ENCODE measurements around the gene NUP93.

The NUP93 gene

GRCh38 chr16:56753410-56753809, 23.5 kb downstream of the NUP93 start:
- H3K36me3 ChIP-seq (replicated peaks) = peaks cover 4% of the 10 kb centered on the region
- H3K27me3 ChIP-seq (replicated peaks) = no peaks in the 10 kb centered on the region
- H3K27ac ChIP-seq = no peak overlapping the region
- in situ Hi-C loops (cut with HindIII; ENCODE audit: low pct_ligation_motif_present, low sequenced_read_pairs) = no loop called here
- TF ChIP-seq CTCF (IDR thresholded peaks at IDR 0.05; ENCODE audit: low read depth, low read length, missing control alignments) = no peak
- H3K4me3 ChIP-seq (ENCODE audit: low read depth, low read length) = no peak overlapping the region
- DNase-seq = no peak

DNA sequence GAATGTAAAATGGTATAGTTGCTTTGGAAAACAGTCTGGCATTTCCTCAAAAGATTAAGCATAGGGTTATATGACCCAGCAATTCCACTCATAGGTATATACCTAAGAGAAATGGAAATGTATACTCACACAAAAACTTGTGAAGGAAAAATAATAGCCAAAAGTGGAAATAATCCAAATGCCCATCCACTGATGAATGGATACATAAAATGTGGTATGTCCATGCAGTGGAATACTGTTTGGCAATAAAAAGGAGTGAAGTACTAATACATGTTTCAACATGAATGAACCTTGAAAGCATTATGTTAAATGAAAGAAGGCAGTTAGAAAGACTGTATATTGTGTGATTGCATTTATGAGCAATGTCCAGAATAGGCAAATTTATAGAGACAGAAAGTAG, 25.1 kb downstream of the NUP93 start:
- H3K36me3 ChIP-seq (replicated peaks) = peaks cover under 1% of the 10 kb centered on the region
- H3K27me3 ChIP-seq (replicated peaks) = no peaks in the 10 kb centered on the region
- in situ Hi-C loops (cut with HindIII; ENCODE audit: low pct_ligation_motif_present, low sequenced_read_pairs) = no loop called here
- TF ChIP-seq CTCF (IDR thresholded peaks at IDR 0.05; ENCODE audit: low read depth, low read length, missing control alignments) = no peak
- H3K27ac ChIP-seq = no peak overlapping the region
- no peak overlapping the region for H3K4me3 ChIP-seq (ENCODE audit: low read depth, low read length)
- no peak for DNase-seq

- no peak overlapping the region for H3K4me3 ChIP-seq (ENCODE audit: low read depth, low read length)
- peaks cover 7% of the 10 kb centered on the region for H3K36me3 ChIP-seq (replicated peaks)
- no peak overlapping the region for H3K27ac ChIP-seq
- H3K27me3 ChIP-seq (replicated peaks) = no peaks in the 10 kb centered on the region
- in situ Hi-C loops (cut with HindIII; ENCODE audit: low pct_ligation_motif_present, low sequenced_read_pairs) = no loop called here
- no peak for DNase-seq
- TF ChIP-seq CTCF (IDR thresholded peaks at IDR 0.05; ENCODE audit: low read depth, low read length, missing control alignments) = no peak
Measured at GRCh38 chr16:56758432-56758831, 28.5 kb downstream of the NUP93 start.

- in situ Hi-C loops (cut with HindIII; ENCODE audit: low pct_ligation_motif_present, low sequenced_read_pairs) = no loop called here
- DNase-seq = no peak
- H3K36me3 ChIP-seq (replicated peaks) = peaks cover 7% of the 10 kb centered on the region
- no peak for TF ChIP-seq CTCF (IDR thresholded peaks at IDR 0.05; ENCODE audit: low read depth, low read length, missing control alignments)
- no peak overlapping the region for H3K27ac ChIP-seq
- no peaks in the 10 kb centered on the region for H3K27me3 ChIP-seq (replicated peaks)
- no peak overlapping the region for H3K4me3 ChIP-seq (ENCODE audit: low read depth, low read length)
Measured at GRCh38 chr16:56758930-56759329, 29.0 kb downstream of the NUP93 start.

DNA sequence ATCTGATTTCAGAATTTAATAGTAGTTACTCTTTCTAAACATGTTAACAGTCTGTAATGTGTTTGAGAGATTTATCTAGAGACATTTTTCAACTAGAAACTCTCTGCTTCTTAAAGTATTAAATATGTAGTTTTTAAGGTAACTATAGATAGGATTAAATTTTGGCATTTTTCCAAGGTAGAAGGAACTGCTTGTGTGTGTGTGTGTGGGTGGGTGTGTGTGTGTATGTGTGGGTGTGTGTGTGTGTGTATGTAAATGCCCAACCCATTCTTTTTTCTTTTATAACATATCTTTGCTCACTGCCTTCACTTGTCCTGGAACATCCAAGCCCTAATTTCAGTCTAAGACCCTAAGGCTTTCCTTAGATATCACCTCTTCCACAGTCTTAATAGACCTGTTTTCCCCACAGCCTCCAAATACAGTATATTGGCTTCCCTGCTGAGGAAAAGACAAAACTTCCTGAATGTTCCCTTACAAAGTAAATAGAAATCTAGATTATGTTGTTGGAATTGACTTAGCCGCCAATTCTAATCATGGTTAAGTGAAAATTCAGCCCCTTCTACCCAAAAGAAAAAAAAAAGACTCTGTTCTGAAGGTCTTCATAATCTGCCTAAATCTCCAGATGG, 33.5 kb downstream of the NUP93 start:
- in situ Hi-C loops (cut with HindIII; ENCODE audit: low pct_ligation_motif_present, low sequenced_read_pairs) = no loop called here
- TF ChIP-seq CTCF (IDR thresholded peaks at IDR 0.05; ENCODE audit: low read depth, low read length, missing control alignments) = no peak
- Histone ChIP-seq H3K36me3 (replicated peaks) (peaks cover 7% of the 10 kb centered on the region), H3K27me3 (replicated peaks) (no peaks in the 10 kb centered on the region), H3K4me3 (ENCODE audit: low read depth, low read length) (no peak overlapping the region), H3K27ac (no peak overlapping the region)
- DNase-seq = no peak

DNA sequence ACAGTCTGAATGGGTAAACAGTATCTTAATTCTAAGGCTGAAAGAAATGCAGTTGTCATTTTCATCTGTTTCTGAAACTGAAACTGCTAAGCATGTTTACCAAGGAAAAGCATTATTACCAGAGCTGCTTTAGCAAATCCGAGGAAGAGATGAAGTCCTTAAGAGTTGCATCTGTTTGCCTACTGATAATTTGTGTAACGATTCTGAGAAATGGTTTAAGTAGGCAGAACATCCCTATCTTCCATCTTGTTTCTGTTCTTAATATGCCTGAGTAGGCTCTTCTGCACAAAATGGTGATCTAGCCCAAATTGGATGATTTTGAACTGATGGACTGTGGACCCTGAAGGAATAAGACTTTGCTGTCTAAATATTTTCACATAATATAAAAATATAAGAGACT, 34.9 kb downstream of the NUP93 start:
- Histone ChIP-seq H3K27ac (no peak overlapping the region), H3K27me3 (replicated peaks) (no peaks in the 10 kb centered on the region), H3K4me3 (ENCODE audit: low read depth, low read length) (no peak overlapping the region), H3K36me3 (replicated peaks) (peaks cover 7% of the 10 kb centered on the region)
- in situ Hi-C loops (cut with HindIII; ENCODE audit: low pct_ligation_motif_present, low sequenced_read_pairs) = no loop called here
- no peak for DNase-seq
- TF ChIP-seq CTCF (IDR thresholded peaks at IDR 0.05; ENCODE audit: low read depth, low read length, missing control alignments) = no peak

Data from brain microvascular endothelial cell (primary cell).